Measurements from ENCODE around the gene TBC1D7. TPM values are rescaled to one million over a fixed set of nuclear protein-coding genes. Genes with fewer than 3 reads are reported as not detected.

TBC1D7 gene
- polyA plus RNA-seq, 1 of the 3 experiments (the other 2 are of a cell fraction), result 25.2 TPM

- H2AFZ ChIP-seq (ENCODE audit: low read depth), result no peak overlapping the region
- POLR2A ChIA-PET, result interaction anchor here (1.0 kb wide), 1 partner anchor 346 kb away, joined by 3 read pairs; no protein-coding TSS in a partner anchor
- H3K9me2 ChIP-seq, result no peaks in the 10 kb centered on the region
- no peaks in the 10 kb centered on the region for H4K20me1 ChIP-seq (ENCODE audit: insufficient read depth)
- H3K4me2 ChIP-seq, result no peak overlapping the region
- no peaks in the 10 kb centered on the region for H3F3A ChIP-seq (replicated peaks; ENCODE audit: insufficient read depth)
- H3K79me2 ChIP-seq (ENCODE audit: insufficient read depth), result no peaks in the 10 kb centered on the region
- no peak overlapping the region for H3K9ac ChIP-seq
- H3K4me3 ChIP-seq (ENCODE audit: low read depth in 2 of 2, low read length in 1 of 2), result no peak overlapping the region
- no peaks in the 10 kb centered on the region for H3K27me3 ChIP-seq (ENCODE audit: insufficient read depth)
- CTCF ChIA-PET, result no interaction called here
- H3K9me3 ChIP-seq, result no peaks in the 10 kb centered on the region
- no peaks in the 10 kb centered on the region for H3K4me1 ChIP-seq (ENCODE audit: control insufficient read depth in 1 of 2, insufficient read depth in 2 of 2, low read depth in 1 of 2, low read length in 1 of 2)
- WGBS (ENCODE audit: low lambda C conversion rate), result 63% methylated on average over 2 of the region's 2 CpGs
- DNase-seq, result no peak
- no peaks in the 10 kb centered on the region for H3K36me3 ChIP-seq (replicated peaks in 1 of 2; ENCODE audit: control insufficient read depth in 1 of 2, insufficient read depth in 2 of 2, low read length in 1 of 2)
- TF ChIP-seq RCOR1 (IDR thresholded peaks at IDR 0.05; ENCODE audit: low read length), result no peak
- no peak overlapping the region for H3K27ac ChIP-seq (ENCODE audit: low read depth in 2 of 2, low read length in 1 of 2)
These were observed 71.9 kb downstream of the TBC1D7 start for GRCh38 chr6:13256266-13257001.

Other genes starting within 250 kb of the TBC1D7 start
- gene GFOD1, start 159.1 kb upstream of the TBC1D7 start, polyA plus RNA-seq (2012; rRNA removed), result 1.6 and 2.0 TPM in 2 replicates
- 6.7 and 9.0 TPM in 2 replicates for gene SIRT5, start 246.1 kb upstream of the TBC1D7 start, polyA plus RNA-seq (2012; rRNA removed)

All from SK-N-SH (cell line).